ENCODE data around the gene HNRNPA2B1. TPM values are rescaled to one million over a fixed set of nuclear protein-coding genes. Genes with fewer than 3 reads are reported as not detected.
"Not testable (repeated sequence)": the region's sequence is repeated elsewhere in the genome, so short reads cannot be mapped to it uniquely, and the experiment has no call there.

HNRNPA2B1 gene
- total RNA-seq, 2 experiments from 2014 or later, result 882 to 899 TPM

DNA sequence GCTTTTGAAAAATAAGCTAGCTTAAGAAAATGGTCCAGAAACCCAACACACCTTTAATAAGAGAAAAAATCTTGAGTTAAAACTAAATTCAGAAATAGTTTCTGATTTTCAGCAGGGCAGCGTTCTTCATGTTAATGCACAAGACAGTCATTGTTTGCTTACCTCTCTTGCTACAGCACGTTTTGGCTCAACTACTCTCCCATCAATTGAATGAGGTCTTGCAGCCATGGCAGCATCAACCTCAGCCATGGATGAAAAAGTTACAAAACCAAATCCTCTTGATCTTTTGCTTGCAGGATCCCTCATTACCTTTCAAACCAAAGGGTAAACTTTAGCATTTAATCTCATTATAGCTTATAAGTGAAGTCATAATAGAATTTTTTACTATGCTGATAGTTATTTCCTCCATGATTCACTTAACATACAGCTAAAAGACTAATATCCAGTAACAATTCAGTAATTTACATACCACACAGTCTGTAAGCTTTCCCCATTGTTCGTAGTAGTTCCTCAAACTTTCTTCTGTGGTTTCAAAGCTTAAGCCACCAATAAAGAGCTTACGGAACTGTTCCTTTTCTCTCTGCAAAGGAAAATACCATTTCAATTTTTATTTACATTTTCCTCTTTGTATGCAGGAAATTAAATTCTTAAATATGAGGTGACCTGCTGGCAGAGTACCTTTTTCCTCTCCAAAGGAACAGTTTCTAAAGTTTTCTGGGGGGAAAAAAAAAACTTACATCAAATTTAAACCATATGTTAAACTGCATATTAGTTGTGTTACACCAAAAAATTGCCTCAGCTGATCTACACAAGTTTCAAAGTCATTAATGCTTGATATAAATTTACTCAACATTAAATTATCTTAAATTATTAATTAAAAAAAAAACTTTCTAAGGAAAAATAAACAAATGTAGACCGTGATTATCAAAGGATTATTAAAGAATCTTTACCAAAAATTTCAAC lies 3.1 kb downstream of the HNRNPA2B1 start:
- Mint-ChIP-seq H3K4me3 (peak overlapping the region; percentile 100), H3K27ac (peak overlapping the region; percentile 100), H3K4me1 (ENCODE audit: low read depth) (peaks cover 45% of the 10 kb centered on the region), H3K36me3 (ENCODE audit: low read depth) (peaks cover 85% of the 10 kb centered on the region), H3K27me3 (ENCODE audit: low read depth) (no peaks in the 10 kb centered on the region), H3K9me3 (ENCODE audit: insufficient read depth) (no peaks in the 10 kb centered on the region)
- POLR2A ChIA-PET, result interaction anchor here (0.5 to 12.0 kb wide), 19 partner anchors 7 to 305 kb away, joined by 3 to 187 read pairs (median 5); partner anchors contain the start of gene NFE2L3
- DNase-seq (no peak), ATAC-seq (no peak)
- CTCF ChIA-PET, result interaction anchor here (0.8 to 12.8 kb wide), 20 partner anchors 9 to 304 kb away, joined by 3 to 222 read pairs (median 6); partner anchors contain the start of gene NFE2L3

GRCh38 chr7:26195867-26196657 lies 4.5 kb downstream of the HNRNPA2B1 start:
- ATAC-seq, result no peak
- ChIA-PET POLR2A (interaction anchor here (1.1 to 12.0 kb wide), 13 partner anchors 5 to 303 kb away, joined by 3 to 187 read pairs (median 8); partner anchors contain the start of gene NFE2L3), CTCF (interaction anchor here (1.3 to 12.8 kb wide), 8 partner anchors 17 to 302 kb away, joined by 4 to 222 read pairs (median 16); partner anchors contain the start of gene NFE2L3)
- no peak for DNase-seq
- Mint-ChIP-seq H3K27me3 (ENCODE audit: low read depth) (no peaks in the 10 kb centered on the region), H3K4me3 (peak overlapping the region; percentile 100), H3K36me3 (ENCODE audit: low read depth) (peaks cover 95% of the 10 kb centered on the region), H3K27ac (peak overlapping the region; percentile 84), H3K9me3 (ENCODE audit: insufficient read depth) (no peaks in the 10 kb centered on the region), H3K4me1 (ENCODE audit: low read depth) (peaks cover 56% of the 10 kb centered on the region)

GRCh38 chr7:26195182-26195581 lies 5.4 kb downstream of the HNRNPA2B1 start:
- H3K9me3 Mint-ChIP-seq (ENCODE audit: insufficient read depth), result no peaks in the 10 kb centered on the region
- peaks cover 65% of the 10 kb centered on the region for H3K4me1 Mint-ChIP-seq (ENCODE audit: low read depth)
- ATAC-seq (peak; percentile 1), DNase-seq (no peak)
- no peaks in the 10 kb centered on the region for H3K27me3 Mint-ChIP-seq (ENCODE audit: low read depth)
- peak overlapping the region; percentile 100 for H3K4me3 Mint-ChIP-seq
- ChIA-PET POLR2A (interaction anchor here (0.6 to 12.0 kb wide), 16 partner anchors 4 to 302 kb away, joined by 3 to 187 read pairs (median 10); partner anchors contain the start of genes CBX3 and HNRNPA2B1), CTCF (interaction anchor here (1.1 to 12.8 kb wide), 5 partner anchors 9 to 170 kb away, joined by 3 to 222 read pairs (median 23); partner anchors contain the start of gene NFE2L3)
- H3K27ac Mint-ChIP-seq, result peak overlapping the region; percentile 73
- peaks cover 96% of the 10 kb centered on the region for H3K36me3 Mint-ChIP-seq (ENCODE audit: low read depth)

DNA sequence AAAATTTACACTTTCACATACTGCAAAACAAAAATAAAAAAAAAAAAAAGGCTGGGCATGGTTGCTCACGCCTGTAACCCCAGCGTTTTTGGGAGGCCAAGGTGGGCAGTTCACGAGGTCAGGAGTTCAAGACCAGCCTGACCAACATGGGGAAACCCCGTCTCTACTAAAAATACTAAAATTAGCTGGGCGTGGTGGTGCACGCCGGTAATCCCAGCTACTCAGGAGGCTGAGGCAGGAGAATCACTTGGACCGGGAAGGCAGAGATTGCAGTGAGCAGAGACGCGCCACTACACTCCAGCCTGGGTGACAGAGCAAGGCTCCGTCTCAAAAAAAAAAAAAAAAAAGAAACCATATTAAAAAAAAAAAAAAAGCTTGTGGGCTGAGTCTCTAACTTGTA lies 5.8 kb downstream of the HNRNPA2B1 start:
- peak overlapping the region; percentile 100 for H3K4me3 Mint-ChIP-seq
- peaks cover 95% of the 10 kb centered on the region for H3K36me3 Mint-ChIP-seq (ENCODE audit: low read depth)
- H3K27ac Mint-ChIP-seq, result peak overlapping the region; percentile 86
- ChIA-PET CTCF (interaction anchor here (1.1 to 12.8 kb wide), 5 partner anchors 10 to 170 kb away, joined by 3 to 222 read pairs (median 23); partner anchors contain the start of gene NFE2L3), POLR2A (interaction anchor here (0.6 to 12.0 kb wide), 17 partner anchors 4 to 302 kb away, joined by 3 to 187 read pairs (median 9); partner anchors contain the start of genes CBX3 and HNRNPA2B1)
- peak; percentile 1 for ATAC-seq
- not testable (repeated sequence) for H3K27me3 Mint-ChIP-seq (ENCODE audit: low read depth); DNase-seq; H3K9me3 Mint-ChIP-seq (ENCODE audit: insufficient read depth)
- H3K4me1 Mint-ChIP-seq (ENCODE audit: low read depth), result peaks cover 68% of the 10 kb centered on the region

GRCh38 chr7:26193432-26194207 lies 6.9 kb downstream of the HNRNPA2B1 start:
- peaks cover 94% of the 10 kb centered on the region for H3K36me3 Mint-ChIP-seq (ENCODE audit: low read depth)
- H3K27me3 Mint-ChIP-seq (ENCODE audit: low read depth), result no peaks in the 10 kb centered on the region
- peaks cover 78% of the 10 kb centered on the region for H3K4me1 Mint-ChIP-seq (ENCODE audit: low read depth)
- peak; percentile 6 for ATAC-seq
- no peak for DNase-seq
- CTCF ChIA-PET, result interaction anchor here (1.5 to 12.8 kb wide), 6 partner anchors 10 to 172 kb away, joined by 3 to 222 read pairs (median 14); no protein-coding TSS in a partner anchor
- H3K4me3 Mint-ChIP-seq, result peak overlapping the region; percentile 100
- H3K27ac Mint-ChIP-seq, result peak overlapping the region; percentile 86
- no peaks in the 10 kb centered on the region for H3K9me3 Mint-ChIP-seq (ENCODE audit: insufficient read depth)
- POLR2A ChIA-PET, result interaction anchor here (0.6 to 12.0 kb wide), 19 partner anchors 5 to 301 kb away, joined by 3 to 187 read pairs (median 9); partner anchors contain the start of genes CBX3, HNRNPA2B1 and NFE2L3

GRCh38 chr7:26192485-26193087 lies 8.0 kb downstream of the HNRNPA2B1 start:
- ChIA-PET CTCF (interaction anchor here (0.7 to 12.8 kb wide), 9 partner anchors 9 to 300 kb away, joined by 3 to 222 read pairs (median 6); no protein-coding TSS in a partner anchor), POLR2A (interaction anchor here (0.7 to 12.0 kb wide), 25 partner anchors 6 to 301 kb away, joined by 3 to 187 read pairs (median 7); partner anchors contain the start of genes CBX3, HNRNPA2B1, NFE2L3 and SNX10)
- H3K27me3 Mint-ChIP-seq (ENCODE audit: low read depth), result no peaks in the 10 kb centered on the region
- H3K27ac Mint-ChIP-seq, result peak overlapping the region; percentile 62
- peaks cover 88% of the 10 kb centered on the region for H3K4me1 Mint-ChIP-seq (ENCODE audit: low read depth)
- peaks cover 93% of the 10 kb centered on the region for H3K36me3 Mint-ChIP-seq (ENCODE audit: low read depth)
- no peaks in the 10 kb centered on the region for H3K9me3 Mint-ChIP-seq (ENCODE audit: insufficient read depth)
- ATAC-seq (no peak), DNase-seq (no peak)
- peak overlapping the region; percentile 100 for H3K4me3 Mint-ChIP-seq

GRCh38 chr7:26191974-26192479 lies 8.5 kb downstream of the HNRNPA2B1 start:
- H3K27me3 Mint-ChIP-seq (ENCODE audit: low read depth), result no peaks in the 10 kb centered on the region
- ATAC-seq (no peak), DNase-seq (no peak)
- H3K4me3 Mint-ChIP-seq, result peak overlapping the region; percentile 100
- H3K4me1 Mint-ChIP-seq (ENCODE audit: low read depth), result peaks cover 90% of the 10 kb centered on the region
- ChIA-PET CTCF (interaction anchor here (0.7 to 12.8 kb wide), 12 partner anchors 9 to 299 kb away, joined by 3 to 222 read pairs (median 6); no protein-coding TSS in a partner anchor), POLR2A (interaction anchor here (0.6 to 12.0 kb wide), 22 partner anchors 7 to 301 kb away, joined by 3 to 187 read pairs (median 5); partner anchors contain the start of genes CBX3, HNRNPA2B1, NFE2L3 and SNX10)
- peaks cover 92% of the 10 kb centered on the region for H3K36me3 Mint-ChIP-seq (ENCODE audit: low read depth)
- peak overlapping the region; percentile 58 for H3K27ac Mint-ChIP-seq
- H3K9me3 Mint-ChIP-seq (ENCODE audit: insufficient read depth), result no peaks in the 10 kb centered on the region

- DNase-seq (no peak), ATAC-seq (no peak)
- Mint-ChIP-seq H3K4me1 (ENCODE audit: low read depth) (peaks cover 91% of the 10 kb centered on the region), H3K9me3 (ENCODE audit: insufficient read depth) (no peaks in the 10 kb centered on the region), H3K36me3 (ENCODE audit: low read depth) (peaks cover 92% of the 10 kb centered on the region), H3K4me3 (peak overlapping the region; percentile 100), H3K27me3 (ENCODE audit: low read depth) (no peaks in the 10 kb centered on the region), H3K27ac (peak overlapping the region; percentile 48)
- ChIA-PET CTCF (interaction anchor here (0.7 to 12.8 kb wide), 12 partner anchors 12 to 299 kb away, joined by 3 to 222 read pairs (median 5); no protein-coding TSS in a partner anchor), POLR2A (interaction anchor here (0.6 to 12.0 kb wide), 18 partner anchors 8 to 300 kb away, joined by 3 to 187 read pairs (median 5); partner anchors contain the start of genes CBX3, HNRNPA2B1, NFE2L3 and SNX10)
These were observed 9.1 kb downstream of the HNRNPA2B1 start for GRCh38 chr7:26191233-26191973.

GRCh38 chr7:26190417-26190869 lies 10.1 kb downstream of the HNRNPA2B1 start:
- Mint-ChIP-seq H3K4me1 (ENCODE audit: low read depth) (peaks cover 90% of the 10 kb centered on the region), H3K36me3 (ENCODE audit: low read depth) (peaks cover 88% of the 10 kb centered on the region), H3K27me3 (ENCODE audit: low read depth) (no peaks in the 10 kb centered on the region), H3K4me3 (no peak overlapping the region), H3K27ac (peak overlapping the region; percentile 1), H3K9me3 (ENCODE audit: insufficient read depth) (no peaks in the 10 kb centered on the region)
- no peak for ATAC-seq
- POLR2A ChIA-PET, result interaction anchor here (1.6 to 12.0 kb wide), 7 partner anchors 8 to 101 kb away, joined by 4 to 187 read pairs (median 39); partner anchors contain the start of genes CBX3, HNRNPA2B1 and NFE2L3
- no peak for DNase-seq
- CTCF ChIA-PET, result interaction anchor here (0.9 to 12.8 kb wide), 7 partner anchors 16 to 175 kb away, joined by 3 to 222 read pairs (median 11); no protein-coding TSS in a partner anchor

Data from activated CD8-positive, alpha-beta T cell treated with anti-CD3 and anti-CD28 coated beads, Interleukin-2, amount 10 ng/mL, durations not matched to agents 7 days and 5 days (primary cell).